Heart left ventricle (tissue), 16 donors: Measurements from ENCODE around the gene SAV1. TPM values are rescaled to one million over a fixed set of nuclear protein-coding genes. Genes with fewer than 3 reads are reported as not detected.

Experiments used
- ATAC-seq, 4 donors: fragments of 200-7000 bp; cut with Tn5 transposase; one replicate each; pipeline ENCODE4 v1.9.1; 2020 to 2022; ENCODE audit warnings: moderate library complexity in 4 of 4, mild to moderate bottlenecking in 3 of 4, moderate number of reproducible peaks in 1 of 4
- DNase-seq, 5 donors: peaks; one replicate each; pipeline ENCODE4 v3.0.0-alpha.2; 2020
- H3K27ac ChIP-seq, 12 donors: fragments of 200-600 bp; sonication (generic) in 4 of 12; one replicate each; pipeline versions ENCODE4 v1.5.0 to v1.8.0; 2016 to 2022; ENCODE audit warnings: mild to moderate bottlenecking in 2 of 12
- H3K27me3 ChIP-seq, 9 donors: fragments of 200-600 bp; sonication (generic) in 2 of 9; one replicate each; pipeline versions ENCODE4 v1.5.1 to v1.8.0; 2016 to 2022; ENCODE audit warnings: mild to moderate bottlenecking in 3 of 9
- H3K36me3 ChIP-seq, 9 donors: fragments of 200-600 bp; sonication (generic) in 2 of 9; one replicate each; pipeline versions ENCODE4 v1.5.0 to v1.8.0; 2018 to 2022; ENCODE audit warnings: mild to moderate bottlenecking in 2 of 9
- H3K4me1 ChIP-seq, 12 donors: fragments of 200-600 bp; sonication (generic) in 4 of 12; one replicate each; pipeline versions ENCODE4 v1.5.0 to v1.8.0; 2016 to 2022; ENCODE audit warnings: mild to moderate bottlenecking in 3 of 12
- H3K4me3 ChIP-seq, 12 donors: fragments of 200-600 bp; sonication (generic) in 4 of 12; one replicate each; pipeline versions ENCODE4 v1.5.0 to v1.8.0; 2017 to 2022; ENCODE audit warnings: mild to moderate bottlenecking in 9 of 12, moderate library complexity in 4 of 12
- H3K9me3 ChIP-seq, 12 donors: fragments of 200-600 bp; sonication (generic) in 4 of 12; one replicate each; pipeline versions ENCODE4 v1.5.0 to v1.8.0; 2016 to 2022; ENCODE audit warnings: mild to moderate bottlenecking in 1 of 12
- POLR2A ChIP-seq, 2 donors: fragments of 450-650 bp; IDR thresholded peaks; one replicate each; pipeline ENCODE4 v1.6.1; 2017; ENCODE audit warnings: antibody characterized with exemption in 2 of 2, mild to moderate bottlenecking in 2 of 2, moderate library complexity in 2 of 2
- WGBS, 4 donors: extraction: QIAGEN DNeasy Blood & Tissue Kit in 2 of 4; methylation state at CpG; one replicate each; pipeline versions ENCODE4 v1.1.5 to v1.1.7; 2013 to 2018; 5-methylcytosine and 5-hydroxymethylcytosine counted together
- intact Hi-C, 10 donors: fragments of 100-400 bp; cut with DNase I; formaldehyde crosslinking; loops; one replicate each; pipeline versions ENCODE4 v1.11.1 to v1.14.2; 2022
- polyA plus RNA-seq, 2 donors: library from polyadenylated mRNA; stranded (reverse); fragments of 200-250 nt; gene quantifications; one replicate each; pipeline ENCODE4 v1.2.3, GENCODE V29; 2013
- total RNA-seq, 9 donors: library from RNA; depleted of rRNA in 2 of 9; stranded (reverse); fragments of >200 nt in 2 of 9; fragmentation: NEBNext Ultra II Directional in 3 of 9; extraction: Animal tissue kit (Norgen Biotek cat#: 25700) in 3 of 9; gene quantifications; one replicate each; pipeline versions ENCODE4 v1.1.0 to v1.2.4, GENCODE V29; 2016 to 2023
- TF ChIP-seq, protein P1 (sequence below), 12 donors: fragments of 200-600 bp; sonication (generic) in 4 of 12; IDR thresholded peaks; one replicate each; pipeline versions ENCODE4 v1.5.0 to v1.8.0; 2018 to 2022; ENCODE audit warnings: antibody characterized with exemption in 12 of 12, mild to moderate bottlenecking in 5 of 12
- donor health status: ischemic (EF 13 %, LVEDD 7.1; RV severe dilation, severe dysfunction).
- donor health status: healthy with polysubstance abuse.
- donor health status: DM: no; HTN: yes; CAD: no.
- donor health status: DM: no; HTN: no; CAD: no.
- donor health status: ischemic (EF 25% LVEDD 6.9; RV normal size, moderate dysfunction).
- donor health status: ischemic (EF 25% LVEDD 5.7; RV mildly dilated, moderate dysfunction).
- donor health status: healthy.
- donor health status: DM: yes; HTN: yes; CAD: no.
- donor health status: ischemic (EF 35%, LVEDD 5.7; RV mildly dilated, moderate dysfunction).
- donor health status: nonischemic (EF 11% LVEDD 7.7; RV severe dilation, severe dysfunction).
- donor health status: DM: yes; HTN: yes; CAD: no.
- donor health status: PGD.
- donor health status: ischemic (EF 29% LVEDD 5.4; RV normal size, mild dysfunction).
- donor health status: nonischemic (EF 23%, LVEDD 6.1; RV moderate dilation, normal function).

Gene SAV1
- total and polyA plus RNA-seq, 11 donors, result 15.2 to 35.3 (median 24.7) TPM

DNA sequence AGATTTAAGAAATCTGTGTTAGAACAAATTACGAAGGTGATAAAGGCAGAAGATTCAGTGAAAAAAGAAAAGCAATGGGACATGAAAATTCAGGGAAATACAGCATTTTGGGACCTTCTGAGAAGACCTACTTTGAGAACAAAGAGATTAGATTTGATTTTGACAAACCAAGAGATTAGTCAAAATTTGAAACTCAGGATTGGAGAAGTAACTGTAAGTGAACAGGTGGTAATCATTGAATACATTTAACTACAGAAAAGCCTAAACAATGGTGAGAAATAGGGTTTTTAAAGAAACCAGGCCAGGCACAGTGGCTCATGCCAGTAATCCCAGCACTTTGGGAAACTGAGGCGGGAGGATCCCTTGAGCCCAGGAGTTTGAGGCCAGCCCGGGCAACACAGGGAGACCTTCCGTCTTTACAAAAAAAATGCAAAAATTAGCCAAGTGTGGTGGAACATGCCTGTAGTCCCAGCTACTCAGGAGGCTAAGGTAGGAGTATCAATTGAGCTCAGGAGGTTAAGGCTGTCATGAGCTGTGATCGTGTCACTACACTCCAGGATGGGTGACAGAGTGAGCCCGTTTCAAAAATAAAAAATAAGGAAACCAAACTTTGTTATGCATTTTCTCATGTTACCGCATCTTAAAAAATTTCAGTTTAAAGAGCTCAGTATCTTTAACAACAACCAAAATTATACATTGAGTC lies 8.9 kb upstream of the SAV1 start:
- TF ChIP-seq, protein P1, sequence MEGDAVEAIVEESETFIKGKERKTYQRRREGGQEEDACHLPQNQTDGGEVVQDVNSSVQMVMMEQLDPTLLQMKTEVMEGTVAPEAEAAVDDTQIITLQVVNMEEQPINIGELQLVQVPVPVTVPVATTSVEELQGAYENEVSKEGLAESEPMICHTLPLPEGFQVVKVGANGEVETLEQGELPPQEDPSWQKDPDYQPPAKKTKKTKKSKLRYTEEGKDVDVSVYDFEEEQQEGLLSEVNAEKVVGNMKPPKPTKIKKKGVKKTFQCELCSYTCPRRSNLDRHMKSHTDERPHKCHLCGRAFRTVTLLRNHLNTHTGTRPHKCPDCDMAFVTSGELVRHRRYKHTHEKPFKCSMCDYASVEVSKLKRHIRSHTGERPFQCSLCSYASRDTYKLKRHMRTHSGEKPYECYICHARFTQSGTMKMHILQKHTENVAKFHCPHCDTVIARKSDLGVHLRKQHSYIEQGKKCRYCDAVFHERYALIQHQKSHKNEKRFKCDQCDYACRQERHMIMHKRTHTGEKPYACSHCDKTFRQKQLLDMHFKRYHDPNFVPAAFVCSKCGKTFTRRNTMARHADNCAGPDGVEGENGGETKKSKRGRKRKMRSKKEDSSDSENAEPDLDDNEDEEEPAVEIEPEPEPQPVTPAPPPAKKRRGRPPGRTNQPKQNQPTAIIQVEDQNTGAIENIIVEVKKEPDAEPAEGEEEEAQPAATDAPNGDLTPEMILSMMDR (IDR thresholded peaks at IDR 0.05), result no peak
- no peak for TF ChIP-seq POLR2A (IDR thresholded peaks at IDR 0.05)
- Histone ChIP-seq H3K4me3 (peak overlapping the region in 2 of 12 donors; percentile 7 to 20), H3K9me3 (no peaks in the 10 kb centered on the region), H3K4me1 (peaks cover 0 to 27% (median 10%) of the 10 kb centered on the region in 12 donors), H3K27ac (peak overlapping the region in 9 of 12 donors; percentile 1 to 69 (median 32)), H3K36me3 (no peaks in the 10 kb centered on the region), H3K27me3 (no peaks in the 10 kb centered on the region)
- no peak for ATAC-seq
- DNase-seq, result no peak
- 77 to 81% (median 80%) methylated on average over 7 of the region's 7 CpGs for WGBS, 4 donors
- intact Hi-C loops, result no loop called here

DNA sequence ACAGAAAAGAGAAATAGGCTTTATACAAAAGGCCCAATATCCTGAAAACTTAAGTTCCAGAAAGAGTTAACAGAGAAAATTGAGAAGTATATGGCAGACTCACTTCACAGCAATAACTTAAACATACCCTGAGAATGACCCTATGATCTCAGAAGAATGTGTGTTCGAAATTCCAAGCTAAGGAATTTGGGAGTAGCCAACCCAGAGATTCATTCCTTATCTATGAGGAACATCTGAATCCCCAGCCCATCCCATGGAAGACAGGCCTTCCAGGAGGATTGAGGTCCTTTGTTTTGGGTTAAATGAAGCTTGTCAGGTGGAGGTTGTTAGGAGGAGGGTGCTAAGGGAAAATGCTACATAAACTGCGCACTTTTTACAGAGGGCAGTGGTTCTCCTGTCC lies 7.5 kb upstream of the SAV1 start:
- ATAC-seq (no peak), DNase-seq (no peak)
- H3K36me3 ChIP-seq, result no peaks in the 10 kb centered on the region
- H3K4me1 ChIP-seq, result peaks cover 0 to 27% (median 10%) of the 10 kb centered on the region in 12 donors
- intact Hi-C loops, result no loop called here
- no peak for TF ChIP-seq POLR2A (IDR thresholded peaks at IDR 0.05)
- TF ChIP-seq, protein P1 (IDR thresholded peaks at IDR 0.05), result no peak
- H3K27ac ChIP-seq, result no peak overlapping the region
- no peaks in the 10 kb centered on the region for H3K9me3 ChIP-seq
- H3K4me3 ChIP-seq, result no peak overlapping the region
- no peaks in the 10 kb centered on the region for H3K27me3 ChIP-seq
- whole genome bisulfite sequencing, 4 donors, result 76 to 87% (median 80%) methylated on average over 2 of the region's 2 CpGs

DNA sequence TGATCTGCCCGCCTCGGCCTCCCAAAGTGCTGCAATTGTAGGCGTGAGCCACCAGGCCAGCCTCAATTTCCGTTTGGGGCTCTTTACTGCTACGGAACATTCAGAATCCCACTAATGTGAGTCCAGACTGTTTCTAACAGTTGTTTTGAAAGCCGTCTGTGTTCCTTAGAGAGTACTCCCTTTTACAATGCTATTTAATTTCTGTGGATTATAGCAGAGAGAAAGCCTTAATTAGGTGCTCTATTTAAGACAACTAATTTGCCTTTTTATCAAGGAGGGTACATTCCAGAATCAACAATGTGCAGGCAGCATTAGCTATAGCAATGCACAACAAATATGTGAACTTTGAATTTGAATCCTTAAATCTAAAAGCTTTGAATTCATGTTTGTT lies 2.8 kb upstream of the SAV1 start:
- intact Hi-C loops, result no loop called here
- Histone ChIP-seq H3K27ac (no peak overlapping the region), H3K9me3 (no peaks in the 10 kb centered on the region), H3K4me3 (no peak overlapping the region), H3K36me3 (no peaks in the 10 kb centered on the region), H3K27me3 (no peaks in the 10 kb centered on the region), H3K4me1 (peaks cover 0 to 25% (median 12%) of the 10 kb centered on the region in 12 donors)
- ATAC-seq, result no peak
- no peak for DNase-seq
- TF ChIP-seq, protein P1 (IDR thresholded peaks at IDR 0.05), result no peak
- TF ChIP-seq POLR2A (IDR thresholded peaks at IDR 0.05), result no peak
- WGBS, 4 donors, result 95 to 96% (median 96%) methylated on average over 6 of the region's 6 CpGs

DNA sequence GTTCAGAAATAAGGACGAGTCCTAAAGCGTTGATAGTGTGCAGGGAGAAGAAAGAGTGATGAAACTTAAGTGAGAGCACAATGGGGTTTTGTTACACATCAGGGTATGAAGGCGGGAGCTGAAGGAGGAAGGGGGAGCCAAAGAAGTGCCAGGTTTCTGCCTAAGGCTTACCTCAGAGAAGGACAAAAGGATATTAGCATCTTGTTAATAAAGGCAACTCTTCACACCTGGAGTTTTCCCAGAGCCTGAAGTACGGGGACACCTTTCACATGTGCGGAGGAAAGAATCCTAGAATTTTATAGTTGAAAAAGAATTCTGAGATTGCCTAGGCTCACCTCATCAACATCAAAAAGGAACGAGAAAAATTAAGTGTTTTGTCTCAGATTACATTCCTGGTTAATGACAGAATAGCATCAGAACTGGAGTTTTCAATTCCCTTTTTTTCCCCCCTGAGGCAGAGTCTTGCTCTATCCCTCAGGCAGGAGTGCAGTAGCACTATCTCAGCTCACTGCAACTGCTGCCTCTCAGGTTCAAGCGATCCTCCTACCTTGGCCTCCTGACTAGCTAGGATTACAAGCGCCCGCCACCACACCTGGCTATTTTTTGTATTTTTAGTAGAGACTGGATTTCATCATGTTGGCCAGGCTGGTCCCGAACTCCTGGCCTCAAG lies 2.2 kb upstream of the SAV1 start:
- DNase-seq, result no peak
- intact Hi-C loops, result no loop called here
- Histone ChIP-seq H3K27me3 (no peaks in the 10 kb centered on the region), H3K27ac (no peak overlapping the region), H3K9me3 (no peaks in the 10 kb centered on the region), H3K36me3 (no peaks in the 10 kb centered on the region), H3K4me1 (peaks cover 0 to 30% (median 17%) of the 10 kb centered on the region in 12 donors), H3K4me3 (no peak overlapping the region)
- WGBS, 4 donors, result 85 to 91% (median 90%) methylated on average over 10 of the region's 10 CpGs
- TF ChIP-seq POLR2A (IDR thresholded peaks at IDR 0.05), result no peak
- TF ChIP-seq, protein P1 (IDR thresholded peaks at IDR 0.05), result no peak
- ATAC-seq, result no peak
